ENCODE measurements around the gene RAB38. TPM values are rescaled to one million over a fixed set of nuclear protein-coding genes. Genes with fewer than 3 reads are reported as not detected.

Gene RAB38
- total RNA-seq, 1 donor from 2014 or later, result not detected

DNA sequence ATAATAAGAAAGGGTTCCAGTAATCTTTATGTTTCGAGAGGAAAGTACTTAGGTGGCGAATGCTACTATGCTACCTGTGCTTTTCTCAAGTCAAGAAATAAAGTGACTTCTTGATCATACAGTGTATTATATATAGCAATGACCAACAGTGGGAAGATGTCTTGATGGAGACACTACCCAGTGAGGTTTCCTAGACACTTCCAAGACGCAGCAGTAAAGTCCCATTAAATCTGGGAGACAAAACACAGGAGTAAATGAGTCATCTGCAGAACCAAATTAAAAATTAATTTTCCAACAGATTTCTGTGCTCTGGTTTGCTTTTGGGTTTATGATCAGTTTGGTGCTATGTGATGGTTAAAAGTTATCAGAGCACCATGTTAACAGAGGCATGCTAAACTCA lies 29.1 kb upstream of the RAB38 start:
- intact Hi-C loops (cut with DNase I), result no loop called here
- no peaks in the 10 kb centered on the region for H3K36me3 ChIP-seq
- no peak overlapping the region for H3K4me3 ChIP-seq
- TF ChIP-seq, protein P1, sequence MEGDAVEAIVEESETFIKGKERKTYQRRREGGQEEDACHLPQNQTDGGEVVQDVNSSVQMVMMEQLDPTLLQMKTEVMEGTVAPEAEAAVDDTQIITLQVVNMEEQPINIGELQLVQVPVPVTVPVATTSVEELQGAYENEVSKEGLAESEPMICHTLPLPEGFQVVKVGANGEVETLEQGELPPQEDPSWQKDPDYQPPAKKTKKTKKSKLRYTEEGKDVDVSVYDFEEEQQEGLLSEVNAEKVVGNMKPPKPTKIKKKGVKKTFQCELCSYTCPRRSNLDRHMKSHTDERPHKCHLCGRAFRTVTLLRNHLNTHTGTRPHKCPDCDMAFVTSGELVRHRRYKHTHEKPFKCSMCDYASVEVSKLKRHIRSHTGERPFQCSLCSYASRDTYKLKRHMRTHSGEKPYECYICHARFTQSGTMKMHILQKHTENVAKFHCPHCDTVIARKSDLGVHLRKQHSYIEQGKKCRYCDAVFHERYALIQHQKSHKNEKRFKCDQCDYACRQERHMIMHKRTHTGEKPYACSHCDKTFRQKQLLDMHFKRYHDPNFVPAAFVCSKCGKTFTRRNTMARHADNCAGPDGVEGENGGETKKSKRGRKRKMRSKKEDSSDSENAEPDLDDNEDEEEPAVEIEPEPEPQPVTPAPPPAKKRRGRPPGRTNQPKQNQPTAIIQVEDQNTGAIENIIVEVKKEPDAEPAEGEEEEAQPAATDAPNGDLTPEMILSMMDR (IDR thresholded peaks at IDR 0.05), result no peak
- H3K27ac ChIP-seq, result no peak overlapping the region
- H3K4me1 ChIP-seq, result no peaks in the 10 kb centered on the region
- H3K9me3 ChIP-seq, result no peaks in the 10 kb centered on the region
- no peaks in the 10 kb centered on the region for H3K27me3 ChIP-seq
- no peak for DNase-seq (ENCODE audit: low spot score in 2 of 2)

DNA sequence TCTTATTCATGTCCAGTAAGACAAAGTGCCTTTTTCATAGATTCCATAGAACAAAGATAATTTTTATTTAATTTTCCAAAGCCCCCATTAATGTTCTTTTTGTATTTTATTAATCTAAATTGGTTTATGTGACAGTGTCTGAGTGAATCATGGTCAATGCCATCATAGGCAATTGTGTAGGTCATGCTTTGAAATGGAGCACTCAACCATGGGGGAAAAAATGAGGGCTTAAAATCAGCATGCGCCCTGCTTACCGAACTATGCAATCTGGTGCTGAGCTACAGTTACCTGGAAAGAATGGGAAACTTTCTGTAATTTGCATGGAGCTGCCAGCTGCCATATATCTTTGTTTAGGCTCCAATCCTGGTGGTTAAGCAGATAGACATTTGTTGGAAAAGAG lies 28.4 kb upstream of the RAB38 start:
- TF ChIP-seq, protein P1 (IDR thresholded peaks at IDR 0.05), result no peak
- no peak overlapping the region for H3K27ac ChIP-seq
- no peak for DNase-seq (ENCODE audit: low spot score in 2 of 2)
- H3K9me3 ChIP-seq, result no peaks in the 10 kb centered on the region
- no peaks in the 10 kb centered on the region for H3K36me3 ChIP-seq
- no peak overlapping the region for H3K4me3 ChIP-seq
- no peaks in the 10 kb centered on the region for H3K27me3 ChIP-seq
- no peaks in the 10 kb centered on the region for H3K4me1 ChIP-seq
- intact Hi-C loops (cut with DNase I), result no loop called here

DNA sequence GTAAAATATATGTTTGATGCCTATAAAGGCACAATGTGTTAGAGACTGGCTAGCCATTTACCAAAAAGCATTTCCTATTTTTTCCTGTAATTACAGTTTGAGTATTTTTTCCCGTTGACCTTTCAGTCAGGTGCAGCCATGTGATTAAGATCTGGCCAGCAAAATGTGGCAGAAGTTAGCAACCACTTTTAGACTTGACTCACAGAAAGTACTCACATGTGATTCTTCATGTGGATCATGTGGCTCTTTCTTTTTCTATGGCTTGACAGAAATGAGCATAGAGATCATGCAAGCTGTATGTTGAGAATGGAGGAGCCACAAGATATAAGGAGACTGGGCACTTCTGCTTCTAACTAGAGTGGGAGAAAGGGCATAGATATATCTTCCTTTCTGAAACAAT lies 27.3 kb upstream of the RAB38 start:
- no peak for DNase-seq (ENCODE audit: low spot score in 2 of 2)
- H3K4me3 ChIP-seq, result no peak overlapping the region

DNA sequence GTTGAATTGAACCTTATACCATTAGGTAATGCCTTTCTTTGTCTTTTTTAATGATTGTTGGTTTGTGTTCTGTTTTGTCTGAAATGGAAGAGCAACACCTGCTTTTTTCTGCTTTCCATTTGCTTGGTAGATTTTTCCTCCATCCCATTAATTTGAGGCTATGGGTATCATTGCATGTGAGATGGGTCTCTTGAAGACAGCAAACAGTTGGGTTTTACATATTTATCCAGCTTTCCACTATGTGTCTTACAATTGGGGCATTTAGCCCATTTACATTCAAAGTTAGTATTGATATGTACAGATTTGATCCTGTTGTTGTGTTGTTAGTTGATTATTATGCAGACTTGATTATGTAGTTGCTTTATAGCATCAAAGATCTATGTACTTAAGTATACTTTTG lies 21.1 kb upstream of the RAB38 start:
- TF ChIP-seq, protein P1 (IDR thresholded peaks at IDR 0.05), result no peak
- intact Hi-C loops (cut with DNase I), result no loop called here
- Histone ChIP-seq H3K4me1 (no peaks in the 10 kb centered on the region), H3K27me3 (no peaks in the 10 kb centered on the region), H3K4me3 (no peak overlapping the region), H3K27ac (no peak overlapping the region), H3K36me3 (no peaks in the 10 kb centered on the region), H3K9me3 (peaks cover 0 to 21% of the 10 kb centered on the region in 2 donors)
- no peak for DNase-seq (ENCODE audit: low spot score in 2 of 2)

More for the DNA sequence above, 27.3 kb upstream of the RAB38 start:
- Histone ChIP-seq H3K4me1 (no peaks in the 10 kb centered on the region), H3K9me3 (peaks cover 0 to under 1% of the 10 kb centered on the region in 2 donors), H3K36me3 (no peaks in the 10 kb centered on the region), H3K27ac (no peak overlapping the region), H3K27me3 (no peaks in the 10 kb centered on the region)
- TF ChIP-seq, protein P1 (IDR thresholded peaks at IDR 0.05), result no peak
- intact Hi-C loops (cut with DNase I), result no loop called here

DNA sequence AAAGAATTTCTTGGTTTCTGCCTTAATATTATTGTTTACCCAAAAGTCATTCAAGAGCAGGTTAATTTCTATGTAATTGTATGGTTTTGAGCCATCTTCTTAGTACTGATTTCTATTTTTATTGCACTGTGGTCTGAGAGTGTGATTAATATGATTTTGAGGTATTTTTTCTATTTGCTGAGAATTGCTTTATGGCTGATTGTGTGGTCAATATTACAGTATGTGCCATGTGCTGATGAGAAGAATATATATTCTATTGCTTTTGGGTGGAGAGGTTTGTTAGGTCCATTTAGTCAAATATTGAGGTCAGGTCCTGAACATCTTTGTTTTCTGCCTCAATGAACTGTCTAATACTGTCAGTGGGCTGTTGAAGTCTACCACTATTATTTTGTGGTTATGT lies 20.7 kb upstream of the RAB38 start:
- no peak for DNase-seq (ENCODE audit: low spot score in 2 of 2)
- no peaks in the 10 kb centered on the region for H3K4me1 ChIP-seq
- H3K36me3 ChIP-seq, result no peaks in the 10 kb centered on the region
- no peak overlapping the region for H3K4me3 ChIP-seq
- intact Hi-C loops (cut with DNase I), result no loop called here
- TF ChIP-seq, protein P1 (IDR thresholded peaks at IDR 0.05), result no peak
- H3K9me3 ChIP-seq, result peaks cover 0 to 21% of the 10 kb centered on the region in 2 donors
- H3K27me3 ChIP-seq, result no peaks in the 10 kb centered on the region
- no peak overlapping the region for H3K27ac ChIP-seq

DNA sequence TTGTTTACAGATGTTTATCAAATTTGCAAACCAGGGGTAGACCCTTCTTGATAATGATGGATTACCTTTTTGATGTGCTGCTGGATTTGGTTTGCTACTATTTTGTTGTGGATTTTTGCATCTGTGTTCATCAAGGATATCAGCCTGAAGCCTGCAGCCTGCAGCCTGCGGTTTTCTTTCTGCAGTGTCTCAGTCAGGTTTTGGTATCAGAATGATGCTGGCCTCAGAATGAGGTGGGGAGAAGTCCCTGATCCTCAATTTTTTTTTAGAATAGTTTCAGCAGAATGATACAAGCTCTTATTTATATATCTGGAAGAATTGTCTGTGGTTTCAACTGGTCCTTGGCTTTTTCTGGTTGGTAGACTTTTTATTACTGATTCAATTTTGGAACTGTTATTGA lies 19.7 kb upstream of the RAB38 start:
- no peak overlapping the region for H3K27ac ChIP-seq
- no peak for DNase-seq (ENCODE audit: low spot score in 2 of 2)
- TF ChIP-seq, protein P1 (IDR thresholded peaks at IDR 0.05), result no peak
- no peaks in the 10 kb centered on the region for H3K27me3 ChIP-seq
- no peaks in the 10 kb centered on the region for H3K4me1 ChIP-seq
- no peaks in the 10 kb centered on the region for H3K36me3 ChIP-seq
- peaks cover 0 to 21% of the 10 kb centered on the region in 2 donors for H3K9me3 ChIP-seq
- no peak overlapping the region for H3K4me3 ChIP-seq
- intact Hi-C loops (cut with DNase I), result no loop called here

Data from ascending aorta (tissue), 2 donors.